Stimulated activated CD4-positive, alpha-beta T cell treated with anti-CD3 and anti-CD28 coated beads, Interleukin-12 subunit alpha, Interleukin-12 subunit beta, amount 100 ng/mL, for 4 hours (primary cell): ENCODE results near the gene PHKB.
"Not testable (repeated sequence)": the region's sequence is repeated elsewhere in the genome, so short reads cannot be mapped to it uniquely, and the experiment has no call there.

ENCODE experiments used
- DNase-seq: peaks from one replicate; pipeline ENCODE4 v3.0.0-alpha.2; 2020

Gene PHKB

GRCh38 chr16:47470211-47470610, 9.1 kb downstream of the PHKB start:
- no peak for DNase-seq

- DNase-seq, result no peak
These were observed 9.7 kb downstream of the PHKB start for GRCh38 chr16:47470810-47471209.

GRCh38 chr16:47473004-47473403, 11.9 kb downstream of the PHKB start:
- DNase-seq, result not testable (repeated sequence)

- DNase-seq, result no peak
These were observed 12.7 kb downstream of the PHKB start for GRCh38 chr16:47473792-47474191.

- DNase-seq, result no peak
These were observed 14.7 kb downstream of the PHKB start for GRCh38 chr16:47475786-47476185.

GRCh38 chr16:47476654-47477345, 15.7 kb downstream of the PHKB start:
- DNase-seq, result no peak

GRCh38 chr16:47477679-47478078, 16.5 kb downstream of the PHKB start:
- DNase-seq, result no peak

GRCh38 chr16:47480410-47480809, 19.3 kb downstream of the PHKB start:
- no peak for DNase-seq

GRCh38 chr16:47481698-47482374, 20.7 kb downstream of the PHKB start:
- no peak for DNase-seq

GRCh38 chr16:47483616-47484015, 22.5 kb downstream of the PHKB start:
- no peak for DNase-seq

- no peak for DNase-seq
These were observed 25.7 kb downstream of the PHKB start for GRCh38 chr16:47486856-47487255.

GRCh38 chr16:47488051-47488450, 26.9 kb downstream of the PHKB start:
- DNase-seq, result no peak

GRCh38 chr16:47490471-47490870, 29.3 kb downstream of the PHKB start:
- no peak for DNase-seq

GRCh38 chr16:47492036-47492427, 30.9 kb downstream of the PHKB start:
- DNase-seq, result no peak

- no peak for DNase-seq
These were observed 31.6 kb downstream of the PHKB start for GRCh38 chr16:47492428-47493377.

- DNase-seq, result no peak
These were observed 32.5 kb downstream of the PHKB start for GRCh38 chr16:47493381-47494337.

GRCh38 chr16:47499080-47499699, 38.1 kb downstream of the PHKB start:
- no peak for DNase-seq

- DNase-seq, result no peak
These were observed 38.7 kb downstream of the PHKB start for GRCh38 chr16:47499700-47500264.

- no peak for DNase-seq
These were observed 42.8 kb downstream of the PHKB start for GRCh38 chr16:47503936-47504335.

- DNase-seq, result no peak
These were observed 43.5 kb downstream of the PHKB start for GRCh38 chr16:47504599-47504998.

- DNase-seq, result no peak
These were observed 45.7 kb downstream of the PHKB start for GRCh38 chr16:47506800-47507199.

- DNase-seq, result no peak
These were observed 46.6 kb downstream of the PHKB start for GRCh38 chr16:47507701-47508100.
